Effector memory CD8-positive, alpha-beta T cell (primary cell): ENCODE results near the gene KRT81.
"Not testable (repeated sequence)": the region's sequence is repeated elsewhere in the genome, so short reads cannot be mapped to it uniquely, and the experiment has no call there.

Experiments
- ATAC-seq: fragments of 150-1000 bp; cut with Tn5 transposase; replicated peaks from 2 replicates; pipeline ENCODE4 v1.10.0; 2021; ENCODE audit warnings: mild to moderate bottlenecking, moderate library complexity
- DNase-seq, 3 experiments: peaks; one replicate each; pipeline ENCODE4 v3.0.0; 2021
- H3K27ac Mint-ChIP-seq, 2 donors: one replicate each; pipeline ENCODE4 v1.8.0; 2022; ENCODE audit warnings: mild to moderate bottlenecking in 2 of 2, mixed read lengths in 2 of 2, moderate library complexity in 2 of 2
- H3K27me3 Mint-ChIP-seq, 2 donors: one replicate each; pipeline ENCODE4 v1.8.0; 2022; ENCODE audit warnings: mixed read lengths in 2 of 2
- H3K36me3 Mint-ChIP-seq: one replicate; pipeline ENCODE4 v1.8.0; 2022; ENCODE audit warnings: mild to moderate bottlenecking, moderate library complexity, mixed read lengths; ENCODE audit not compliant: insufficient read depth
- H3K4me1 Mint-ChIP-seq, 2 donors: one replicate each; pipeline ENCODE4 v1.8.0; 2022; ENCODE audit warnings: low read depth in 2 of 2, mixed read lengths in 2 of 2
- H3K4me3 Mint-ChIP-seq, 2 donors: one replicate each; pipeline ENCODE4 v1.8.0; 2022; ENCODE audit warnings: mild to moderate bottlenecking in 2 of 2, mixed read lengths in 2 of 2, moderate library complexity in 2 of 2
- H3K9me3 Mint-ChIP-seq, 2 donors: one replicate each; pipeline ENCODE4 v1.8.0; 2022; ENCODE audit warnings: mixed read lengths in 2 of 2

The KRT81 gene

GRCh38 chr12:52323416-52324152 is 32.2 kb upstream of the KRT81 start:
- no peaks in the 10 kb centered on the region for H3K9me3 Mint-ChIP-seq
- no peaks in the 10 kb centered on the region for H3K36me3 Mint-ChIP-seq
- no peak for DNase-seq
- H3K27ac Mint-ChIP-seq: no peak overlapping the region
- H3K27me3 Mint-ChIP-seq: peaks cover 50 to 63% of the 10 kb centered on the region in 2 donors
- H3K4me1 Mint-ChIP-seq: peaks cover 12 to 13% of the 10 kb centered on the region in 2 donors
- no peak overlapping the region for H3K4me3 Mint-ChIP-seq
- no peak for ATAC-seq

- H3K27ac Mint-ChIP-seq: no peak overlapping the region
- H3K4me3 Mint-ChIP-seq: no peak overlapping the region
- ATAC-seq: no peak
- no peak for DNase-seq
- peaks cover 54 to 69% of the 10 kb centered on the region in 2 donors for H3K27me3 Mint-ChIP-seq
- H3K4me1 Mint-ChIP-seq: peaks cover 12 to 14% of the 10 kb centered on the region in 2 donors
- no peaks in the 10 kb centered on the region for H3K36me3 Mint-ChIP-seq
- no peaks in the 10 kb centered on the region for H3K9me3 Mint-ChIP-seq
Observed at GRCh38 chr12:52323001-52323400, 31.7 kb upstream of the KRT81 start.

- Mint-ChIP-seq H3K4me3 (no peak overlapping the region), H3K4me1 (peaks cover 5% of the 10 kb centered on the region in 2 donors), H3K27me3 (peaks cover 54 to 77% of the 10 kb centered on the region in 2 donors), H3K36me3 (no peaks in the 10 kb centered on the region), H3K27ac (no peak overlapping the region), H3K9me3 (no peaks in the 10 kb centered on the region)
- DNase-seq (no peak), ATAC-seq (no peak)
Observed at GRCh38 chr12:52322069-52322468, 30.7 kb upstream of the KRT81 start.

GRCh38 chr12:52321418-52321817 is 30.1 kb upstream of the KRT81 start:
- no peaks in the 10 kb centered on the region for H3K36me3 Mint-ChIP-seq
- peaks cover 4 to 5% of the 10 kb centered on the region in 2 donors for H3K4me1 Mint-ChIP-seq
- ATAC-seq (no peak), DNase-seq (no peak)
- H3K9me3 Mint-ChIP-seq: no peaks in the 10 kb centered on the region
- H3K4me3 Mint-ChIP-seq: no peak overlapping the region
- H3K27ac Mint-ChIP-seq: no peak overlapping the region
- peaks cover 54 to 77% of the 10 kb centered on the region in 2 donors for H3K27me3 Mint-ChIP-seq

- Mint-ChIP-seq H3K4me1 (peaks cover 4 to 5% of the 10 kb centered on the region in 2 donors), H3K27ac (peak within 1 kb of the TSS in 1 of 2 donors; percentile 21), H3K36me3 (no peaks in the 10 kb centered on the region), H3K27me3 (peaks cover 54 to 77% of the 10 kb centered on the region in 2 donors), H3K9me3 (no peaks in the 10 kb centered on the region), H3K4me3 (no peak within 1 kb of the TSS)
- ATAC-seq (no peak), DNase-seq (no peak)
Observed at GRCh38 chr12:52320784-52321400, 29.6 kb upstream of the KRT81 start, which contains the start of gene KRT83. TSS of gene KRT83 (minus strand) at chr12:52321398. CDS start at chr12:52321335, 63 bp downstream.

- H3K9me3 Mint-ChIP-seq: no peaks in the 10 kb centered on the region
- H3K4me3 Mint-ChIP-seq: no peak overlapping the region
- ATAC-seq (no peak), DNase-seq (no peak)
- no peak overlapping the region for H3K27ac Mint-ChIP-seq
- H3K27me3 Mint-ChIP-seq: peaks cover 43 to 70% of the 10 kb centered on the region in 2 donors
- H3K36me3 Mint-ChIP-seq: no peaks in the 10 kb centered on the region
- H3K4me1 Mint-ChIP-seq: peaks cover 4 to 7% of the 10 kb centered on the region in 2 donors
Observed at GRCh38 chr12:52319097-52319496, 27.8 kb upstream of the KRT81 start.

GRCh38 chr12:52318241-52318990 is 27.1 kb upstream of the KRT81 start:
- no peaks in the 10 kb centered on the region for H3K36me3 Mint-ChIP-seq
- no peaks in the 10 kb centered on the region for H3K9me3 Mint-ChIP-seq
- H3K27ac Mint-ChIP-seq: no peak overlapping the region
- H3K4me1 Mint-ChIP-seq: peaks cover 4 to 7% of the 10 kb centered on the region in 2 donors
- DNase-seq: no peak
- no peak overlapping the region for H3K4me3 Mint-ChIP-seq
- ATAC-seq: no peak
- H3K27me3 Mint-ChIP-seq: peaks cover 46 to 72% of the 10 kb centered on the region in 2 donors

GRCh38 chr12:52317468-52318052 is 26.2 kb upstream of the KRT81 start:
- Mint-ChIP-seq H3K27me3 (peaks cover 46 to 72% of the 10 kb centered on the region in 2 donors), H3K4me1 (peaks cover 4 to 7% of the 10 kb centered on the region in 2 donors), H3K36me3 (no peaks in the 10 kb centered on the region), H3K4me3 (no peak overlapping the region), H3K9me3 (no peaks in the 10 kb centered on the region), H3K27ac (no peak overlapping the region)
- no peak for ATAC-seq
- DNase-seq: no peak

- no peak overlapping the region for H3K27ac Mint-ChIP-seq
- ATAC-seq (no peak), DNase-seq (no peak)
- no peaks in the 10 kb centered on the region for H3K36me3 Mint-ChIP-seq
- peaks cover 4 to 7% of the 10 kb centered on the region in 2 donors for H3K4me1 Mint-ChIP-seq
- peaks cover 46 to 72% of the 10 kb centered on the region in 2 donors for H3K27me3 Mint-ChIP-seq
- H3K4me3 Mint-ChIP-seq: no peak overlapping the region
- no peaks in the 10 kb centered on the region for H3K9me3 Mint-ChIP-seq
Observed at GRCh38 chr12:52316701-52317100, 25.4 kb upstream of the KRT81 start.

- Mint-ChIP-seq H3K9me3 (no peaks in the 10 kb centered on the region), H3K4me1 (peaks cover 4 to 7% of the 10 kb centered on the region in 2 donors), H3K4me3 (no peak overlapping the region), H3K27ac (no peak overlapping the region), H3K36me3 (no peaks in the 10 kb centered on the region), H3K27me3 (peaks cover 47 to 72% of the 10 kb centered on the region in 2 donors)
- DNase-seq: no peak
- ATAC-seq: no peak
Observed at GRCh38 chr12:52316290-52316689, 25.0 kb upstream of the KRT81 start.

GRCh38 chr12:52315721-52316120 is 24.4 kb upstream of the KRT81 start:
- H3K27me3 Mint-ChIP-seq: peaks cover 47 to 72% of the 10 kb centered on the region in 2 donors
- not testable (repeated sequence) for H3K27ac Mint-ChIP-seq, DNase-seq, H3K9me3 Mint-ChIP-seq, ATAC-seq, H3K4me3 Mint-ChIP-seq, H3K4me1 Mint-ChIP-seq, H3K36me3 Mint-ChIP-seq

- no peak for ATAC-seq
- no peak overlapping the region for H3K4me3 Mint-ChIP-seq
- H3K36me3 Mint-ChIP-seq: no peaks in the 10 kb centered on the region
- H3K27me3 Mint-ChIP-seq: peaks cover 44 to 72% of the 10 kb centered on the region in 2 donors
- peaks cover 4 to 7% of the 10 kb centered on the region in 2 donors for H3K4me1 Mint-ChIP-seq
- no peaks in the 10 kb centered on the region for H3K9me3 Mint-ChIP-seq
- H3K27ac Mint-ChIP-seq: no peak overlapping the region
- no peak for DNase-seq
Observed at GRCh38 chr12:52314511-52314910, 23.2 kb upstream of the KRT81 start.

- no peak overlapping the region for H3K4me3 Mint-ChIP-seq
- ATAC-seq: no peak
- H3K4me1 Mint-ChIP-seq: peaks cover 2 to 7% of the 10 kb centered on the region in 2 donors
- no peaks in the 10 kb centered on the region for H3K9me3 Mint-ChIP-seq
- no peak overlapping the region for H3K27ac Mint-ChIP-seq
- H3K27me3 Mint-ChIP-seq: peaks cover 50 to 72% of the 10 kb centered on the region in 2 donors
- H3K36me3 Mint-ChIP-seq: no peaks in the 10 kb centered on the region
- DNase-seq: no peak
Observed at GRCh38 chr12:52313926-52314325, 22.6 kb upstream of the KRT81 start.
